MG63 (cell line): ENCODE measurements around the gene LRRC45. TPM values are rescaled to one million over a fixed set of nuclear protein-coding genes. Genes with fewer than 3 reads are reported as not detected.
"Not testable (repeated sequence)": the region's sequence is repeated elsewhere in the genome, so short reads cannot be mapped to it uniquely, and the experiment has no call there.

ENCODE experiments used
- DNase-seq: peaks from one replicate; pipeline ENCODE4 v3.0.0-alpha.2; 2020
- H3K27me3 ChIP-seq: fragments of 250-450 bp; sonication (Bioruptor Pico); 2 replicates; pipeline ENCODE4 v1.5.1; 2020; ENCODE audit warnings: mild to moderate bottlenecking, moderate library complexity
- H3K36me3 ChIP-seq: fragments of 250-450 bp; sonication (Bioruptor Pico); 2 replicates; pipeline ENCODE4 v1.5.1; 2020; ENCODE audit warnings: mild to moderate bottlenecking, moderate library complexity
- H3K4me3 ChIP-seq: fragments of 250-450 bp; sonication (Bioruptor Pico); 2 replicates; pipeline ENCODE4 v1.5.1; 2020; ENCODE audit warnings: mild to moderate bottlenecking, moderate library complexity
- H3K9me3 ChIP-seq: fragments of 250-450 bp; sonication (Bioruptor Pico); 2 replicates; pipeline ENCODE4 v1.5.1; 2020; ENCODE audit warnings: mild to moderate bottlenecking, moderate library complexity
- total RNA-seq: library from RNA; depleted of rRNA; stranded (reverse); fragments of >200 nt; shearing (Covaris generic); gene quantifications from 2 replicates; pipeline ENCODE4 v1.2.3, GENCODE V29; 2014; ENCODE audit warnings: low replicate concordance

Gene LRRC45
- total RNA-seq, 1 experiment from 2014 or later, result 31.7 TPM

DNA sequence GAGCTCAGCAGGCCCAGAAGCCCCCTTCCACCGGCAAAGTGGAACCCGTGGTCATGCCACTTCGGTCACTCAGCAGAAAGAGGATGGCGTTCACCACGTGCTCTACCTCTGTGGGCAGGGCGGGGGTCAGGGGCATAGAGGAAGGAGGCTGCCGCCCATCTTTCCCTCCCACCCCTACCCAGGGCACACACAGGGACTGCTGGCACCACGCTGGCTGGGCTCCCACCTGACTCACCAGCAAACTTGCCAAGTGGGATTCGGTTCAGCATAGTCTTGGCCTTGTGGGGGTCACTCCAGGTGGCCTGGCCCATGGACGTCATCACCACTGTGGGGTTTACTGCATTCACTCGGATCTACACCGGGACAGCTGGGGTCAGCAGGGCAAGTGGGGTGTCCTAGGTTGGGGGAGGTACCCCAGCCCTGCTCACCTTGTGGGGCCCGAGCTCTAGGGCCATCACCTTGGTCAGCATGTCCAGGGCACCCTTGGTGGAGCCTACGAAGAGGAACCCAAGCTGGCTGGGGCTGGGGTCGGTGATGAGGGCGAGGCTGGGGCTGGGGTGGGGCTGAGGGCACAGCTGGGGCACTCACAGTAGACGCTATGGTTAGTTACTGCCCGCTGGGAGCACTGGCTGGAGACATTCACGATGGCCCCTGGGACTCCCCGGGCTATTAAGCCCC, 13.0 kb downstream of the LRRC45 start:
- Histone ChIP-seq H3K36me3 (peaks cover 8% of the 10 kb centered on the region; the same call in 1 of the 2 replicates), H3K27me3 (no peaks in the 10 kb centered on the region), H3K4me3 (peak overlapping the region; percentile 57), H3K9me3 (no peaks in the 10 kb centered on the region)
- DNase-seq, result peak; percentile 59

DNA sequence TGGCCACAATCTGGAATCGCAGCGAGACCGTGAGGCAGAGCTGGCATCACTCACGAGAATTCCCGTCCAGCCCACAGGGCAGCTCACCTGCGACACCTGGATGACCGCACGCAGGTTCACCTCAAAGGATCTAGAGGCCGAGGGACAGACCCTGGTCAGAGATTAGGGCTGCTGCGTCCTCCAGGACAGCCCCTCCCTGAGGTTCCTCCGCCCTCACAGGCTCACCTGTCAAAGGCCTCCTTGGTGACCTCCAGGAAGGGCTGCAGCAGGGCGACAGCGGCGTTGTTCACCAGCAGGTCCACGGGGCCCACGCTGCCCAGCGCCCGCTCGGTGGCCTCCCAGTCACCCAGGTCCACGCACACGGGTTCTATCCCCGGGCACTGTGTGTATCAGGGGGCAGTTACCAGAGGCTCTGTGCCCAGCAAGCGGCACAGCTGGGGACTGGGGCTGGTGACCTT, 13.6 kb downstream of the LRRC45 start:
- Histone ChIP-seq H3K4me3 (peak overlapping the region; percentile 57), H3K36me3 (peaks cover 8% of the 10 kb centered on the region; the same call in 1 of the 2 replicates), H3K27me3 (no peaks in the 10 kb centered on the region), H3K9me3 (no peaks in the 10 kb centered on the region)
- DNase-seq, result no peak

DNA sequence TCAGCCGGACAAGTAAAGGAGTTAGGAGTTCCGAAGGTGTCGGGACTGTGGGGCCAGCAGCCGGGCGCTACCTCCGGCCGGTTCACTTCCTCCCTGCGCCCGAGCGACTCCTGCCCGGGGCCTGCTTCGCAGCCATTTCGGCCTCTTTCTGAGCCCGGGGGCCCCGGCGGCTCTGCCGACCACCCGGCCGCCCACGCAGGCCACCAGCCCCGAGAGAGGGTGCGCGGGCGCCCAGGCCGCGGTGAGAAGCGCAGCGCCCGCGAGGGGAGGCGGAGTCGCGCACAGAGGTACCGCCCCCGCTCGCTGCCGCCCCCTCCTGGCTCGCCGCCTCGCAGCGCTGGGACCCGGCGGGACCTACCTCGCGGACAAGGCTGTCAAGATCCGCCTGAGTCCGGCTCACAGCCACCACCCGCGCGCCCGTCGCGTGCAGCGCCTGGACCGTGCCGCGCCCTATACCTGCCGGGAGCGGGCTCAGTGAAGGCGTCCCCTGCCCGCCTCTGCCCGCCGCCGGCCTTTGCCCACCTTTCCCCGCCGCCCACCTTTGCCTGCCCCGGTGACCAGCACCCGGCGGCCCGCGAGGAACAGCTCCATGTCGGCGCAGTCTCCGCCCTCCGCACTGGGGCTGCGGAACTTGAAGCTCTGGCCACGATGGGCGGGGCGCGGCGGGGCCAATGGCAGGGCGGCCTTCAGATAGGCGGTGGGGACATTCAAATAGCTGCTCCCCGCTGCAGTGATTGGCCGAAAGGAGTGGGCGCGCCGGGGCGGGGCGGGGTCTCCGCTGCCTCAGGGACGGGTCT, 14.2 kb downstream of the LRRC45 start, which contains the start of gene DCXR:
Gene DCXR, minus strand, starts transcription at position 606 of the 797 bp plus-strand sequence. Its CDS starts 15 bp downstream, at position 591.
- DNase-seq, result peak; percentile 99
- H3K36me3 ChIP-seq, result peaks cover 8% of the 10 kb centered on the region; the same call in 1 of the 2 replicates
- peak within 1 kb of the TSS; percentile 57 for H3K4me3 ChIP-seq
- H3K27me3 ChIP-seq, result no peaks in the 10 kb centered on the region
- no peaks in the 10 kb centered on the region for H3K9me3 ChIP-seq

DNA sequence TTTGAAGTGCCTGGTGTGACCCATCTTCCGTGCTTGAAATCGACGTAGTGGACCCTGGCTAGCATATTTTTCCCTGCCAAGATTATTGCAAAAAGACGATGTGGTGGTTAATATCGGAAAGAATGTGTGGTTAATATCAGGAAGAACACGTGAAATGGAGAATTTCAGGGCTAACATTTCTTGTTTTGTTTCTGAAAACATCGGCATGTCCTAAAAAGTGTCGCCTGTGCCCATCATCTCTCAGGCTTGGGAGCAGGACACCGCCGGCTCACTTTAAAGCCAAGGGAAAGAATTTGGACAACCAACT, 14.7 kb downstream of the LRRC45 start:
- no peaks in the 10 kb centered on the region for H3K27me3 ChIP-seq
- no peak for DNase-seq
- peak overlapping the region; percentile 57 for H3K4me3 ChIP-seq
- peaks cover 8% of the 10 kb centered on the region; the same call in 1 of the 2 replicates for H3K36me3 ChIP-seq
- no peaks in the 10 kb centered on the region for H3K9me3 ChIP-seq

DNA sequence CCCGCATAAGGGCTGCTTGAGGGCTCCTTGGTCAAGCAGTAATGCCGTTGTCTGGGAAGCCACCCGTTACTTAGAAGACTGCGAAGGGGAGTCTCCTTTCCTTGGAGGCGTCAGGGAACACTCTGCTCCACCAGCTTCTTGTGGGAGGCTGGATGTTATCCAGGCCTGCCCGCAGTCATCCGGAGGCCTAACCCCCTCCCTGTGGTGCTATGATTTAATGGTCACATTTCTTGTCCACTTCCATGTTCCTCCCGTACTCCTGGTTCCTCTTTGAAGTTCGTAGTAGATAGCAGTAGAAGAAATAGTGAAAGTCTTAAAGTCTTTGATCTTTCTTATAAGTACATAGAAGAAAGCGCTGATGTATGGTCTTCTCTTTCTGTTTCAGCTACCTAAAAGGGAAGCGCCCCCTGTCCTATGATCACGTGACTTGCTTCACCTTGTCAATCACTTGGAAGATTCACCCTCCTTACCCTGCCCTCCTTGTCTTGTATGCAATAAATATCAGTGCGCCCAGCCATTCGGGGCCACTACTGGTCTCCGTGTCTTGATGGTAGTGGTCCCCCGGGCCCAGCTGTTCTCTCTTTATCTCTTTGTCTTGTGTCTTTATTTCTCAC, 15.8 kb downstream of the LRRC45 start:
- not testable (repeated sequence) for H3K4me3 ChIP-seq, H3K27me3 ChIP-seq, H3K36me3 ChIP-seq, DNase-seq, H3K9me3 ChIP-seq

DNA sequence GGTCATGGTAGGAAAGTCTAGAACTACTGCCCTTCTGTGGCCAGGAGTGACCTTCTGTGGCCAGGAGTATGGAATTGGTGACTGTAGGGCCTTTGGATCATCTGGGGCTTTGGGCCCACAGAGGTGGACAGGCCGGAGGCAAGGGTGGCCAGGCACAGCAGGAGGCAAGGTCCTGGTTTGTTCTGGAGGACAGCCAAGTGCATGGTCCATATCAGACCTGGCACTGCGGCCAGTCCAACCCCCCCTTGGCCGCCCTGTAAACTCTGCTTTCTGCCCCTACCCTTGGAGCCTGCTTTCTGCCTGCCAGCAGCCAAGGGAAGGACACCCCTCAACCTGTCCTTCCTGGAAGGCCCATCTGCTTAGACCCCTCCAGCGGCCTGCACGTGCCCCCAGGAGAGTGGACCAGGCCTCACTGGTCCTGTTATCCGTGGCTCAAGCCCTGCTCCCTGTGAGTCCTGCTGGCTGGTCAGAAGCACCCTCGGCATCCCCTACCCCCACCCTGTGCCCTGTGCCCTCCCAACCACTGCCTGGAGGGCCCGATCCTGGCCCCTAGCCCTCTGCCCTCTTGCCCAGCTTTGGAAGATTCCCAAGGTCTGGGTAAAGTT, 16.7 kb downstream of the LRRC45 start:
- Histone ChIP-seq H3K36me3 (peaks cover 8% of the 10 kb centered on the region; the same call in 1 of the 2 replicates), H3K9me3 (no peaks in the 10 kb centered on the region), H3K4me3 (no peak overlapping the region), H3K27me3 (no peaks in the 10 kb centered on the region)
- DNase-seq, result no peak

DNA sequence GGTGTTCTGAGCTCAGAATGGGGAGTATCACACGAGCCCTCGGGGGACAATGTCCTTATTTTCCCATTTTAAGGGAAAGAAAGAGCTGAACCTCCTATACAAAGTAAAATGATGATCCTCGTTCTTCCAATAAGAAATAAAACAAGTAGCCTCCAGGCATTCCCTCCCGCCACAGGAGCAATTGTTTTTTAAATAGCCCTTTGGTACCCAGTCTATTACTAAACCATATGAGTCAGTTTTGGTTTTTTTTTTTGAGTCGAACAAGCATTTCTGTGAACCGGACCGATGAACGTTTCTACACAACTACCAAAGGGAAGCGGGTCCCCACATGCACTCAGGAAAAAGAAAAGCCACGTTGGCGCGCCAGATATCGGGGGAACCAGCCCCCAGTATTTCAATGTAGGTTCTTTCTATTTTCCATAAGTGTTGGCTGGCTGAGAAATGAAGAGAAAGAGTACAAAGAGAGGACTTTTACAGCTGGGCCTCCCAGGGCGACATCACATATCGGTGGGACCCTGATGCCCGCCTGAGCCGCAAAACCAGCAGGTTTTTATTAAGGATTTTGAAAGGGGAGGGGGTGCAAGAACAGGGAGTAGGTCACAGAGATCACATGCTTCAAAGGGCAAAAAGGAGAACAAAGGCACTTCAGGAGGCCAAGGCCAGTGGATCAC, 18.2 kb downstream of the LRRC45 start:
- Histone ChIP-seq H3K9me3 (no peaks in the 10 kb centered on the region), H3K4me3 (no peak overlapping the region), H3K27me3 (no peaks in the 10 kb centered on the region), H3K36me3 (0 out of 2 replicates have a peak, but pooled peaks cover 4% of the 10 kb centered on the region)
- DNase-seq, result no peak

DNA sequence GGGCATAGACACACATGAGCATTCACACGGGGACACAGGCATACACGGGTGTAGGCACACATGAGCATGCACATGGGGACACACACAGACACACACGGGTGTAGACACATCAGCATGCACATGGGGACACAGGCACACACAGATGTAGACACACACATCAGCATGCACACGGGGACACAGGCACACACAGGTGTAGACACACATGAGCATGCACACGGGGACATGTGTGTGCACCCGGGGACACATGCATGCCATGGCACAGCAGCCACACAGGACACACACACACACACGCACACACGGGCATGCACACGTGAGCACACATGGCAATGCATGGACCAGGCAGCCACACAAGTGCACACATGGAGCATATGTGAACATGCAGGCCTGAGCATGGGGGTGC, 19.5 kb downstream of the LRRC45 start:
- H3K27me3 ChIP-seq, result no peaks in the 10 kb centered on the region
- DNase-seq, result no peak
- H3K4me3 ChIP-seq, result no peak overlapping the region
- H3K9me3 ChIP-seq, result no peaks in the 10 kb centered on the region
- H3K36me3 ChIP-seq, result peaks cover 3% of the 10 kb centered on the region; the same call in 1 of the 2 replicates

DNA sequence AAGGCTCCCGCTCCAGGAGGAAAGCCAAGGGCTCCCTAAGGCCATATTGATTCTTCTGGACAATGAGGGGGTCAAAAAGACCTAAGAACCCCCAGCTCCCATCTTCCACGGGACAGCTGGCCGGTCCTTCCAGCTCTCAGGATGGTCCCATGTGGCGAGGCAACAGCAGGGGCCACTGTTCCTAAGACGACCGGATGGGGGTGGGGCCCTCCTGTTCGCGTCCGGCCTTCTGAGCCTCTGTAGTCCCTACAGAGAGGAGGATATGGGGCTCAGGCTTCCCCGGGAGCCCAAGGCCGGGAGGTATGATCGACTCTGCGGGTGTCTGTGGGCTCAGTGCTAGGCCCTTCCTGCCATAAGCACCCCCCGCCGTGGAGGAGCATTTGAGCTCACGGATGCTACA, 20.4 kb downstream of the LRRC45 start:
- no peaks in the 10 kb centered on the region for H3K27me3 ChIP-seq

DNA sequence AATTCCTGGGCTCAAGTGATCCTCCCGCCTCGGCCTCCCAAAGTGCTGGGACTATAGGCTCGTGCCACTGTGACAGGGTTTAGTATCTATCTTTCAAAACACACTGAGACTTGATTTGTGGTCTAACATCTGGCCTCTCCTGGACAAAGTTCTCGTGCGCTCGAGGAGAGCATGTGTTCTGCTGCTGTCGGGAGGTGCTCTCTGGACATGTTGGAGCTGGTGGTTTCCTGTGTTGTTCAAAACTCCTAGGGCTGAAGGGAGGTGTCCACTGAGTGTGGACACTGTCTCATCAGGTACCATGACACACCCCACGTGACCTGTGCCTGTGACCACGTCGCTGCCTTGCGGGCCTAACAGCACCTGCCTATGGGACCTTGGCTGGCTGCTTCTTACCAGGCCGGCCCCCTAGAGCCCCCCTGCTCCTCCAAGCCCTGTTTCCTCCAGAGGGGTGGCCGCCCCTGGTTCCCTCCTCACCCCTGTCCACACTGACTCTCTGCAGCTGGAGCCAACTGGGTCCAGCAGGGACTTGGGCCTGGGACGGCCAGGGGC, 22.9 kb downstream of the LRRC45 start:
- no peak for DNase-seq
- H3K4me3 ChIP-seq, result no peak overlapping the region
- H3K27me3 ChIP-seq, result no peaks in the 10 kb centered on the region
- peaks cover 17% of the 10 kb centered on the region for H3K36me3 ChIP-seq
- no peaks in the 10 kb centered on the region for H3K9me3 ChIP-seq

More for the DNA sequence above, 20.4 kb downstream of the LRRC45 start:
- Histone ChIP-seq H3K9me3 (no peaks in the 10 kb centered on the region), H3K36me3 (peaks cover 6% of the 10 kb centered on the region), H3K4me3 (no peak overlapping the region)
- DNase-seq, result no peak

DNA sequence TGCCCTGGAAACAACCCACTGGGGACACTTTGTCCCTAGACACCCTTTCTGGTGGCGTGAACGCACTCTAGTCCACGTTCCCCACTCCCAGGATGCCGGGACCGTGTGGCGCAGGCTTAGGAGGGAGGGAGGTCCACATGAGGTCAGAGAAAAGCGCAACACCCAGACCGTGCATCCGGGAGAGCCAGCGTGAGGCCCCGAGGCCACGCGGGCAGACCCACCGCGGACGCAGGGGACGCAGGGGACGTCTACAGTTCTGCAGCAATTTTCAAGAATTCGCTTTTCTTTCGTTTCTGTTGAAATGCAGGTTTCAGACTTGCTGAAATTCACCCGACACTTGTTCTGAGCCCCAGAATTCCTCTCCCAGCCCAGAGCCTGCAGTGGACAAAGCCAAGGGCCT, 23.8 kb downstream of the LRRC45 start:
- H3K27me3 ChIP-seq, result no peaks in the 10 kb centered on the region
- no peaks in the 10 kb centered on the region for H3K9me3 ChIP-seq
- no peak overlapping the region for H3K4me3 ChIP-seq
- H3K36me3 ChIP-seq, result peaks cover 17% of the 10 kb centered on the region
- no peak for DNase-seq

DNA sequence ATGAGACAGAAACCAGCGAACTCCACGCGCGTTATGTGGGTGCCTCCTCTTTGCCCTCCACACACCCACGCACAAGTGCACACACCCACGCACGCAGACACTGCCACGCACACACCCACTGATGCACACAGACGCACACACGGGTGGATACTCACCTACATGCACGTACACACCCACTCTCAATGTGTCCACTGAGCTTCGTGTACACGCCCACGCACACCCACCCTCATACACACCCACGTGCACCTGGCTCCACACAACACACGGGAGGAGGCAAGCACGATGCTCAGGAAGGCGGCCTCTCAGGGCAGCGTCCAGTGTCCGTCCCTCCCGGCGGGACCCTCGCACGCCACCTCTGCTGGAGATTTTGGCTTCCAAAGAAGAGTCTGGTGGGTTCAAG, 24.3 kb downstream of the LRRC45 start:
- H3K4me3 ChIP-seq, result no peak overlapping the region
- H3K27me3 ChIP-seq, result no peaks in the 10 kb centered on the region
- H3K36me3 ChIP-seq, result peaks cover 17% of the 10 kb centered on the region
- DNase-seq, result no peak
- H3K9me3 ChIP-seq, result no peaks in the 10 kb centered on the region

DNA sequence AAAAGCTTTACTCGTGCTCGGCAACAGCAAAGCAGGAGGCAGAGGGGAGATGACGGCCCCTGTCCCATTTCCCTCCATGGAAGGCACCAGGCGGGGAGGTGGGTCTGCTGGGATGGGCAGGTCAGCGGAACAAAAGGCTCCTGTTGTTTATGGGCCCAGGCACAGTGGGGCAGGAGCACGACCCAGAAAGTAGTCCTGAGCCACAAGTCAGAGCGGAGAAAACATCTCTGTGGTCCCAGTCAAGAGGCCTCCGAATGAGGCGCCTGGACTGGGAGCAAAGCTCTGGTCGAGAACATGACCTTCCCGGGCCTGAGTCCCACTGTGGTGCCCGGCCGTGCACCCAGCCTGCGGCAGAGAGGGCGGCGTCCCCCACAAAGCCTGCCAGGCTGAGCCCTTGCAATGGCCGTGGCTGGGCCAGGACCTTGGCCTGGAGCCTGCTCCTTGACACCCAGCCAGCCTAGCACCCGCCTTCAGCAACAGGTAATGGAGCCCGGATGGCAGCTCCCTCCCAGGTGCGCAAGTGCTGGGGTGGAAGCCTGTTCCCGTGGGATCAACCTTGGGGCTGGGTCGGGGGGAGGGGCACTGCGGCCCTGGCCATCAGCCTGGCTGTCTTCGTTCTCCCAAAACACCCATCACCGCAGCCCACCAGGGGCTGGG, 24.9 kb downstream of the LRRC45 start:
- H3K36me3 ChIP-seq, result peaks cover 17% of the 10 kb centered on the region
- no peak overlapping the region for H3K4me3 ChIP-seq
- H3K27me3 ChIP-seq, result no peaks in the 10 kb centered on the region
- no peak for DNase-seq
- H3K9me3 ChIP-seq, result no peaks in the 10 kb centered on the region

DNA sequence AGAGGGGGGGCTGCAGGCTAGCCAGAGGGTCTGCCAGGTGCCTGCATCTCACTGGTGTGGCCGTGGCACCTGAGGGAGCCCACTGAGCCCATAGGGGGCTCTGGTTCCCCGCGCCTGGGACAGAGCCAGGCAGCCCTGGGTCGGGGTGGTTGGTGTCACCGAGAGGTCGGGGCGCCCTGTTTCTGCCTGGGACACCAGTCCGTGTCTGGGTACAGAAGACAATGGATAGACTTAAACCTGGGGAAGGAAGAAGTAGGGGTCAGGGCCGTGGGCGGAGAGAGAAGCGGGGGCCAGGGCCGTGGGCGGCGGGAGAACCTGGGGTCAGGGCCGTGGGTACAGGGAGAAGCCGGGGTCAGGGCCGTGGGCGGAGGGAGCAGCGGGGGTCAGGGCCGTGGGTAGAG, 25.5 kb downstream of the LRRC45 start:
- Histone ChIP-seq H3K36me3 (peaks cover 23% of the 10 kb centered on the region), H3K4me3 (no peak overlapping the region), H3K9me3 (no peaks in the 10 kb centered on the region), H3K27me3 (no peaks in the 10 kb centered on the region)
- DNase-seq, result no peak

DNA sequence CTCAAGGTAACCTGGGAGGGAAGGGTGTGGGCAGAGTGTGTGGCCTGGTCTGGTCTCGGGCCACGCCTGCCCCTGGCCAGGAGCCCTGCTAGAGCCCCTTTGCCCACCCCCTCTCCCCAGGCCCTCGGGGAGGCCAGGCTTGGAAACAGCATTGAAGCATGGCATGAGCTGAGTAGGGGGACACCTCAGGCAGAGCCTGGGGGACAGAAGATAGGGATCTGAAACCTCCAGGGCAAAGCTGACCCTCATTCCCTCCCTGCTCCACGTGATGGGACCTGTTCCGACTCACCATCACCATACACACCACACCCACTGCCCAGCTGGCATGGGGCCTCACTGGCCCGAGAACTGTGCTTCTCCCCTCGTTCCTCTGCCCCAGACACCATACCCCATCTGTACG, 26.0 kb downstream of the LRRC45 start:
- H3K36me3 ChIP-seq, result peaks cover 28% of the 10 kb centered on the region
- H3K9me3 ChIP-seq, result no peaks in the 10 kb centered on the region
- DNase-seq, result no peak

DNA sequence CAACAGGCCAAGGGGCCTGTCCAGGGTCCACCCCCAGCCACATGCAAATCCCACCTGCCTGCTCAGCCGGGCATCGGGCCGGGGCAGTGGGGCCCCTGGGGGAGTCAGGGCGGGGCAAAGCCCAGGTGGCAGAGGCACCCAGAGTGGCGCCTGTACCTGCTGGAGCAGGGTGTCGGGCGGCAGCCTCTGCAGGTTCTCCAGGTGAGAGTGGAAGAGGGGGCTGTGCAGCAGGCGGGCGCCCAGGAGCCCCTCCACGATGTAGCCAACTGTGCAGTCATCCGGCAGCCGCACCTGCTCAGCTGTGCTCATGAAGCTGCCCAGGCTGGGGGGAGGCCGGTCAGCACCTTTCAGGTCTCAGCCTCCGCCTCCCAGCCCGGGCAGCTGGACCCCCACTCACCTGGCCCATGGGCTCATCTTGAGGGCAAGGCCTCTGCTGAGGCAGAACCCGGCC, 26.4 kb downstream of the LRRC45 start:
- Histone ChIP-seq H3K9me3 (no peaks in the 10 kb centered on the region), H3K27me3 (no peaks in the 10 kb centered on the region), H3K4me3 (no peak overlapping the region), H3K36me3 (peaks cover 32% of the 10 kb centered on the region)
- no peak for DNase-seq

More for the DNA sequence above, 26.0 kb downstream of the LRRC45 start:
- H3K4me3 ChIP-seq, result no peak overlapping the region
- no peaks in the 10 kb centered on the region for H3K27me3 ChIP-seq
